ENCODE measurements around the gene TGFBR3.

TGFBR3 gene

GRCh38 chr1:91850708-91851107 lies 35.2 kb downstream of the TGFBR3 start:
- Histone ChIP-seq H3K18ac (ENCODE audit: low read length) (no peak overlapping the region), H2AFZ (ENCODE audit: insufficient read depth, low read length, poor library complexity) (no peak overlapping the region), H2BK120ac (ENCODE audit: insufficient read depth, low read length, poor library complexity) (no peak overlapping the region), H3K4ac (ENCODE audit: low read depth, low read length) (no peak overlapping the region), H3K9ac (ENCODE audit: low read length) (no peak overlapping the region), H3K27ac (ENCODE audit: low read depth, low read length) (no peak overlapping the region), H3K4me2 (ENCODE audit: low read length) (no peak overlapping the region), H4K12ac (ENCODE audit: low read depth, low read length) (no peak overlapping the region), H3K79me2 (ENCODE audit: control insufficient read depth, insufficient read depth, low read length, poor library complexity) (no peaks in the 10 kb centered on the region), H3K14ac (ENCODE audit: low read length) (no peak overlapping the region), H3K27me3 (ENCODE audit: insufficient read depth, low read length) (no peaks in the 10 kb centered on the region), H2BK12ac (ENCODE audit: low read length) (no peak overlapping the region), H2BK5ac (ENCODE audit: low read depth, low read length, poor library complexity) (no peak overlapping the region), H3K36me3 (ENCODE audit: control insufficient read depth in 1 of 2, insufficient read depth in 2 of 2, low read length in 2 of 2) (no peaks in the 10 kb centered on the region), H3K4me3 (ENCODE audit: low read depth, low read length) (no peak overlapping the region), H4K8ac (ENCODE audit: low read depth, low read length) (no peak overlapping the region), H3K79me1 (ENCODE audit: low read length) (no peaks in the 10 kb centered on the region), H3K4me1 (ENCODE audit: control insufficient read depth in 1 of 2, insufficient read depth in 2 of 2, low read length in 2 of 2) (no peaks in the 10 kb centered on the region), H4K91ac (ENCODE audit: low read depth, low read length) (no peak overlapping the region), H3K9me3 (ENCODE audit: insufficient read depth, low read depth, low read length) (no peaks in the 10 kb centered on the region), H3K23ac (ENCODE audit: low read length) (no peak overlapping the region), H2AK5ac (ENCODE audit: low read length) (no peak overlapping the region)
- WGBS (ENCODE audit: extremely low coverage, insufficient coverage, insufficient read length) = no CpG with 5 or more reads among the region's 1 CpG
- no peak for DNase-seq

- H2AFZ ChIP-seq (ENCODE audit: insufficient read depth, low read length, poor library complexity) = no peak overlapping the region
- H3K9ac ChIP-seq (ENCODE audit: low read length) = no peak overlapping the region
- no peaks in the 10 kb centered on the region for H3K36me3 ChIP-seq (ENCODE audit: control insufficient read depth in 1 of 2, insufficient read depth in 2 of 2, low read length in 2 of 2)
- no CpG with 5 or more reads among the region's 2 CpGs for WGBS (ENCODE audit: extremely low coverage, insufficient coverage, insufficient read length)
- no peak overlapping the region for H2BK5ac ChIP-seq (ENCODE audit: low read depth, low read length, poor library complexity)
- no peak overlapping the region for H3K4me2 ChIP-seq (ENCODE audit: low read length)
- H2BK12ac ChIP-seq (ENCODE audit: low read length) = no peak overlapping the region
- no peak overlapping the region for H2AK5ac ChIP-seq (ENCODE audit: low read length)
- H3K4me1 ChIP-seq (ENCODE audit: control insufficient read depth in 1 of 2, insufficient read depth in 2 of 2, low read length in 2 of 2) = no peaks in the 10 kb centered on the region
- no peak overlapping the region for H3K18ac ChIP-seq (ENCODE audit: low read length)
- no peak overlapping the region for H4K12ac ChIP-seq (ENCODE audit: low read depth, low read length)
- no peak for DNase-seq
- H4K91ac ChIP-seq (ENCODE audit: low read depth, low read length) = no peak overlapping the region
- no peak overlapping the region for H3K14ac ChIP-seq (ENCODE audit: low read length)
- H3K9me3 ChIP-seq (ENCODE audit: insufficient read depth, low read depth, low read length) = no peaks in the 10 kb centered on the region
- H3K4me3 ChIP-seq (ENCODE audit: low read depth, low read length) = no peak overlapping the region
- H3K23ac ChIP-seq (ENCODE audit: low read length) = no peak overlapping the region
- H2BK120ac ChIP-seq (ENCODE audit: insufficient read depth, low read length, poor library complexity) = no peak overlapping the region
- no peak overlapping the region for H3K4ac ChIP-seq (ENCODE audit: low read depth, low read length)
- no peaks in the 10 kb centered on the region for H3K79me2 ChIP-seq (ENCODE audit: control insufficient read depth, insufficient read depth, low read length, poor library complexity)
- H3K27ac ChIP-seq (ENCODE audit: low read depth, low read length) = no peak overlapping the region
- H4K8ac ChIP-seq (ENCODE audit: low read depth, low read length) = no peak overlapping the region
- no peaks in the 10 kb centered on the region for H3K27me3 ChIP-seq (ENCODE audit: insufficient read depth, low read length)
- no peaks in the 10 kb centered on the region for H3K79me1 ChIP-seq (ENCODE audit: low read length)
These were observed 38.1 kb downstream of the TGFBR3 start for GRCh38 chr1:91847851-91848250.

- Histone ChIP-seq H3K27me3 (ENCODE audit: insufficient read depth, low read length) (no peaks in the 10 kb centered on the region), H4K12ac (ENCODE audit: low read depth, low read length) (no peak overlapping the region), H3K27ac (ENCODE audit: low read depth, low read length) (no peak overlapping the region), H3K79me2 (ENCODE audit: control insufficient read depth, insufficient read depth, low read length, poor library complexity) (no peaks in the 10 kb centered on the region), H3K4ac (ENCODE audit: low read depth, low read length) (no peak overlapping the region), H2BK12ac (ENCODE audit: low read length) (no peak overlapping the region), H2BK5ac (ENCODE audit: low read depth, low read length, poor library complexity) (no peak overlapping the region), H4K91ac (ENCODE audit: low read depth, low read length) (no peak overlapping the region), H3K4me1 (ENCODE audit: control insufficient read depth in 1 of 2, insufficient read depth in 2 of 2, low read length in 2 of 2) (no peaks in the 10 kb centered on the region), H3K23ac (ENCODE audit: low read length) (no peak overlapping the region), H2AK5ac (ENCODE audit: low read length) (no peak overlapping the region), H3K79me1 (ENCODE audit: low read length) (no peaks in the 10 kb centered on the region), H2AFZ (ENCODE audit: insufficient read depth, low read length, poor library complexity) (no peak overlapping the region), H3K36me3 (ENCODE audit: control insufficient read depth in 1 of 2, insufficient read depth in 2 of 2, low read length in 2 of 2) (no peaks in the 10 kb centered on the region), H3K4me2 (ENCODE audit: low read length) (no peak overlapping the region), H3K4me3 (ENCODE audit: low read depth, low read length) (no peak overlapping the region), H2BK120ac (ENCODE audit: insufficient read depth, low read length, poor library complexity) (no peak overlapping the region), H3K18ac (ENCODE audit: low read length) (no peak overlapping the region), H3K14ac (ENCODE audit: low read length) (no peak overlapping the region), H4K8ac (ENCODE audit: low read depth, low read length) (no peak overlapping the region), H3K9me3 (ENCODE audit: insufficient read depth, low read depth, low read length) (no peaks in the 10 kb centered on the region), H3K9ac (ENCODE audit: low read length) (no peak overlapping the region)
- no CpG with 5 or more reads among the region's 2 CpGs for WGBS (ENCODE audit: extremely low coverage, insufficient coverage, insufficient read length)
- DNase-seq = no peak
These were observed 39.3 kb downstream of the TGFBR3 start for GRCh38 chr1:91846639-91847013.

GRCh38 chr1:91846007-91846638 lies 39.8 kb downstream of the TGFBR3 start:
- no peak overlapping the region for H3K18ac ChIP-seq (ENCODE audit: low read length)
- H2BK5ac ChIP-seq (ENCODE audit: low read depth, low read length, poor library complexity) = no peak overlapping the region
- no peak overlapping the region for H2AFZ ChIP-seq (ENCODE audit: insufficient read depth, low read length, poor library complexity)
- WGBS (ENCODE audit: extremely low coverage, insufficient coverage, insufficient read length) = no CpG with 5 or more reads among the region's 6 CpGs
- no peak overlapping the region for H2BK120ac ChIP-seq (ENCODE audit: insufficient read depth, low read length, poor library complexity)
- no peaks in the 10 kb centered on the region for H3K27me3 ChIP-seq (ENCODE audit: insufficient read depth, low read length)
- no peak overlapping the region for H3K14ac ChIP-seq (ENCODE audit: low read length)
- no peaks in the 10 kb centered on the region for H3K36me3 ChIP-seq (ENCODE audit: control insufficient read depth in 1 of 2, insufficient read depth in 2 of 2, low read length in 2 of 2)
- DNase-seq = no peak
- no peak overlapping the region for H3K4me2 ChIP-seq (ENCODE audit: low read length)
- H4K12ac ChIP-seq (ENCODE audit: low read depth, low read length) = no peak overlapping the region
- no peak overlapping the region for H3K4ac ChIP-seq (ENCODE audit: low read depth, low read length)
- no peak overlapping the region for H2AK5ac ChIP-seq (ENCODE audit: low read length)
- H4K91ac ChIP-seq (ENCODE audit: low read depth, low read length) = no peak overlapping the region
- H4K8ac ChIP-seq (ENCODE audit: low read depth, low read length) = no peak overlapping the region
- H3K79me1 ChIP-seq (ENCODE audit: low read length) = no peaks in the 10 kb centered on the region
- no peak overlapping the region for H3K9ac ChIP-seq (ENCODE audit: low read length)
- H3K9me3 ChIP-seq (ENCODE audit: insufficient read depth, low read depth, low read length) = no peaks in the 10 kb centered on the region
- no peaks in the 10 kb centered on the region for H3K79me2 ChIP-seq (ENCODE audit: control insufficient read depth, insufficient read depth, low read length, poor library complexity)
- H3K4me3 ChIP-seq (ENCODE audit: low read depth, low read length) = no peak overlapping the region
- no peak overlapping the region for H2BK12ac ChIP-seq (ENCODE audit: low read length)
- H3K27ac ChIP-seq (ENCODE audit: low read depth, low read length) = no peak overlapping the region
- no peaks in the 10 kb centered on the region for H3K4me1 ChIP-seq (ENCODE audit: control insufficient read depth in 1 of 2, insufficient read depth in 2 of 2, low read length in 2 of 2)
- no peak overlapping the region for H3K23ac ChIP-seq (ENCODE audit: low read length)

All from trophoblast cell (in vitro differentiated cells and primary cell).